ENCODE data around the gene LGSN. TPM values are rescaled to one million over a fixed set of nuclear protein-coding genes. Genes with fewer than 3 reads are reported as not detected.
"Not testable (repeated sequence)": the region's sequence is repeated elsewhere in the genome, so short reads cannot be mapped to it uniquely, and the experiment has no call there.

Gene LGSN
- total RNA-seq: not detected
- long read RNA-seq: 0 reads

- DNase-seq (ENCODE audit: low spot score): no peak
- intact Hi-C loops (cut with DNase I): no loop called here
Observed at GRCh38 chr6:63319939-63320338, at the start of gene LGSN. TSS of gene LGSN (minus strand) at chr6:63319983. CDS start at chr6:63319943, 40 bp downstream.

- no peak for DNase-seq (ENCODE audit: low spot score)
- intact Hi-C loops (cut with DNase I): no loop called here
Observed at GRCh38 chr6:63368347-63368746, 48.6 kb upstream of the LGSN start.

- DNase-seq (ENCODE audit: low spot score); intact Hi-C loops (cut with DNase I): not testable (repeated sequence)
Observed at GRCh38 chr6:63362500-63363120, 42.8 kb upstream of the LGSN start.

GRCh38 chr6:63357384-63357783, 37.6 kb upstream of the LGSN start:
- intact Hi-C loops (cut with DNase I): loop anchor here (10.0 kb wide), 1 partner anchor 217 kb away; the partner anchor contains the start of genes LOC128125822 and PTP4A1
- not testable (repeated sequence) for DNase-seq (ENCODE audit: low spot score)

GRCh38 chr6:63355632-63356031, 35.8 kb upstream of the LGSN start:
- intact Hi-C loops (cut with DNase I): loop anchor here (10.0 kb wide), 1 partner anchor 219 kb away; the partner anchor contains the start of genes LOC128125822 and PTP4A1
- DNase-seq (ENCODE audit: low spot score): no peak

GRCh38 chr6:63353286-63353630, 33.5 kb upstream of the LGSN start:
- intact Hi-C loops (cut with DNase I): loop anchor here (5.0 to 10.0 kb wide), 2 partner anchors 222 to 409 kb away; partner anchors contain the start of genes LOC128125822 and PTP4A1
- no peak for DNase-seq (ENCODE audit: low spot score)

GRCh38 chr6:63352544-63353285, 32.9 kb upstream of the LGSN start:
- intact Hi-C loops (cut with DNase I): loop anchor here (5.0 to 10.0 kb wide), 2 partner anchors 222 to 410 kb away; partner anchors contain the start of genes LOC128125822 and PTP4A1
- no peak for DNase-seq (ENCODE audit: low spot score)

- intact Hi-C loops (cut with DNase I): loop anchor here (5.0 to 10.0 kb wide), 2 partner anchors 223 to 410 kb away; partner anchors contain the start of genes LOC128125822 and PTP4A1
- no peak for DNase-seq (ENCODE audit: low spot score)
Observed at GRCh38 chr6:63352069-63352543, 32.3 kb upstream of the LGSN start.

- intact Hi-C loops (cut with DNase I): no loop called here
Observed at GRCh38 chr6:63349401-63349800, 29.6 kb upstream of the LGSN start.

GRCh38 chr6:63348836-63349235, 29.1 kb upstream of the LGSN start:
- intact Hi-C loops (cut with DNase I): no loop called here
- DNase-seq (ENCODE audit: low spot score): no peak

More at GRCh38 chr6:63349401-63349800, 29.6 kb upstream of the LGSN start:
- no peak for DNase-seq (ENCODE audit: low spot score)

GRCh38 chr6:63347599-63347998, 27.8 kb upstream of the LGSN start:
- intact Hi-C loops (cut with DNase I): no loop called here
- DNase-seq (ENCODE audit: low spot score): no peak

GRCh38 chr6:63346217-63346835, 26.5 kb upstream of the LGSN start:
- intact Hi-C loops (cut with DNase I): no loop called here
- DNase-seq (ENCODE audit: low spot score): no peak

- no peak for DNase-seq (ENCODE audit: low spot score)
Observed at GRCh38 chr6:63340351-63340750, 20.6 kb upstream of the LGSN start.

GRCh38 chr6:63334652-63335051, 14.9 kb upstream of the LGSN start:
- intact Hi-C loops (cut with DNase I); DNase-seq (ENCODE audit: low spot score): not testable (repeated sequence)

More at GRCh38 chr6:63340351-63340750, 20.6 kb upstream of the LGSN start:
- intact Hi-C loops (cut with DNase I): no loop called here

- intact Hi-C loops (cut with DNase I): no loop called here
Observed at GRCh38 chr6:63333440-63333839, 13.7 kb upstream of the LGSN start.

GRCh38 chr6:63326630-63327029, 6.8 kb upstream of the LGSN start:
- intact Hi-C loops (cut with DNase I); DNase-seq (ENCODE audit: low spot score): not testable (repeated sequence)

More at GRCh38 chr6:63333440-63333839, 13.7 kb upstream of the LGSN start:
- DNase-seq (ENCODE audit: low spot score): no peak

- no peak for DNase-seq (ENCODE audit: low spot score)
- intact Hi-C loops (cut with DNase I): no loop called here
Observed at GRCh38 chr6:63322981-63323380, 3.2 kb upstream of the LGSN start.

- intact Hi-C loops (cut with DNase I): no loop called here
- no peak for DNase-seq (ENCODE audit: low spot score)
Observed at GRCh38 chr6:63321821-63322220, 2.0 kb upstream of the LGSN start.

- intact Hi-C loops (cut with DNase I): no loop called here
- no peak for DNase-seq (ENCODE audit: low spot score)
Observed at GRCh38 chr6:63317641-63318040, 2.1 kb downstream of the LGSN start.

GRCh38 chr6:63316113-63316512, 3.7 kb downstream of the LGSN start:
- intact Hi-C loops (cut with DNase I): no loop called here
- no peak for DNase-seq (ENCODE audit: low spot score)

All from cardiac septum (tissue), 1 donor.